Measurements from ENCODE around the gene KLHDC9.

Gene KLHDC9

DNA sequence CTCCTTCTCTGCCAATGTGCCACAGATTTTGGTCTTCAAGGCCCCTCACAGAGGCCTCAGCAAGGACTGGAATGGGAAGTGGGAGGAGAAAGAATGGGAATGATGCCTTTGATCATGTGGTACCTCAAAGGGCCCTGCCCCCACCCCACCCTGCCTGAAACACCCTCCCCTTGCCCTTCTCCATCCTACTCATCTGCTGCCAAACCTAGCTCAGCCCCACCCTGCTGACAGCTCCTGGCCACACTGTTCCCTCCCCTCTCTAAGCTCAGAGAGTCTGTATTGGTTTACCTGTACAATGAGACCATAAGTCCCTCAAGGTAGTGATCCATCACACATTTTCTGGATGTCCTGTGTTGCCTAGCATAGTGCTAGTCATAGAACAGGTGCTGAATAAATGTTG, 21.8 kb upstream of the KLHDC9 start:
- no peak for DNase-seq (ENCODE audit: low read depth in 2 of 2)

DNA sequence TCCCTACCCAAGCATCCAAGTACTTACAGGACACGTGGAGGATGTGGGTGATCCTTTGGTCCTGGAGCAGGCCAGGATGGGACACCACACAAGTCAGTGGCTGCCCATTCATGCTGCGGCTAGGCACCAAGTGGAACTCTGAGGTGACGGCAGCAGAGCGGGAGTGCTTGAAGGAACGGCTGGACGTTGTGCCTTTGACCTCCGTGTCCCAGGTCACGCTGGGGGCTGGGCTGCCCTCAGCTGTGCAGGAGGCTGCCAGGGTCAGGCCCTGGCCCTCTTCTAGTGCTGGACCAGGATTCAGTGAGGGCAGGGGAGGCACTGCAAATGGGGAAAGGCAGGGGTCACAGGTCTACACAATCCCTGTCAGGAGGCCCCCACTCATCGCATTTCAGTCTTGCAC, 20.7 kb upstream of the KLHDC9 start:
- no peak for DNase-seq (ENCODE audit: low read depth in 2 of 2)

DNA sequence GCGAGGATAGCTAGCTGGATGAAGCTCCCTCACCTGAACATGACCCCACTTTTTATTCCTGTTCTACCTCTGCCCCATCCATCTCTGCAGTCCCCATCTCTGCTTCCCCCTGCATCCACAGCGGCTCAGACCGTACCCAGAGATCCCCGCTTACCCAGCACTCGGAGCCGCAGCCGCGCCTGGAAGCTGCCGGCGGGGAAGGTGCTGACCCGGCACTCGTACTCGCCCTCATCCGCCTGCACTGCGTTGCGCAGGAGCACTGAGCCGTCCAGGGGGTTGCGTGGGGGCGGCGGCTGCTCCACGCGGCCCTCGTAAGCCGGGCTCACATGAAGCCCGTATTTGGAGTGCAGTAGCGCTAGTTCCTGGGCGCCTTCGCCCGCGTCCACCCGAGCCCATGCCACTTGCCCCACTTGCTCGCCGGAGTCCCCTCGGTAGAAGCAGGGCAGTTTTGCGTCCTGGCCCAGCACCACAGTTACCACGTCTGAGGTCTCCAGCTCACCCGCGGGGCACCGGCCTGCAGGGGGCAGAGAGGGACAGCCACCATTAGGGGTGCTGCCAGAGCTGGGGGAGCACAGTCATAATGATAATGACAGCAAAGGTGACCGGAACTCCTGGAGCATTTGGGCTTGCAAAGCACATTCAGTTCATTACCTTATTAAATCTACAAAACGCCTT, 18.6 kb upstream of the KLHDC9 start:
- DNase-seq (ENCODE audit: low read depth in 2 of 2), result no peak

GRCh38 chr1:161080441-161081405, 17.4 kb upstream of the KLHDC9 start:
- DNase-seq (ENCODE audit: low read depth in 2 of 2), result no peak

- DNase-seq (ENCODE audit: low read depth in 2 of 2), result no peak
Observed at GRCh38 chr1:161081519-161081918, 16.6 kb upstream of the KLHDC9 start.

- no peak for DNase-seq (ENCODE audit: low read depth in 2 of 2)
Observed at GRCh38 chr1:161082483-161082882, 15.7 kb upstream of the KLHDC9 start.

DNA sequence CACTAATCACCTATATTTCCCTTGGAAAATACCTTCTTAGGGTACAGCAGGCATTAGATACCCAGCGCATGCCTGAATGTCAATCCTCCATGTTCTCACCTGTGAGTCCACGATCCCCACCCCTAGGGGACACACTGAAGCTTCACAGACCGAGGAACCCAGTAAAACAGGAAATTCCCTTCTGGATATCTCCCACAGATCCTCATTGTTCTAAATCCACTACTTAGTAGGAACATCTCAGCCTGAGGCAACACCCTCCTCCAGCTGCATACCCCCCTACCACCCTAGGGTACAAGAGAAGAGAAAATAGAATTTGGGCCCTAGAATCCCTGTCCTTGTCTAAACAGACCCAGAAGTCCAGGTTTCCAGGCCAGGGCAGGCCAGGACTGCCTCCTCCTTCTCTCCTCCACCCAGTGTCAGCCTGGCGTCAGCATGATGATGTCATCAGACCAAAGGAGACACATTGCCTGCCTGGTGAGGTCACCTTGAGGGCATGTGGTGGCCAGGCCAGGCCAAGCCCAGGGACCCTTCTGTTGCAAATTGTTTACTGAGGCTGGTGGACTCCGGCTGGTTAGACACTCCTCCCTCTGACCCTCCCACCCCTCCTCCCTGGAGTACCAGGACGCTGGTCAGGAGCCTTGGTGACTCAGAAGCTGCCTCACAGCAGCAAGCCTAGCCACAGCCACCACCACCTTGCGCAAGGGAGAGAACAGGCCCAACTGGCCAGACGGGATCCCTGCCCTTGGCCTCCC, 15.0 kb upstream of the KLHDC9 start:
- no peak for DNase-seq (ENCODE audit: low read depth in 2 of 2)

- DNase-seq (ENCODE audit: low read depth in 2 of 2), result no peak
Observed at GRCh38 chr1:161083748-161084596, 14.2 kb upstream of the KLHDC9 start.

- DNase-seq (ENCODE audit: low read depth in 2 of 2), result no peak
Observed at GRCh38 chr1:161084597-161084988, 13.6 kb upstream of the KLHDC9 start.

DNA sequence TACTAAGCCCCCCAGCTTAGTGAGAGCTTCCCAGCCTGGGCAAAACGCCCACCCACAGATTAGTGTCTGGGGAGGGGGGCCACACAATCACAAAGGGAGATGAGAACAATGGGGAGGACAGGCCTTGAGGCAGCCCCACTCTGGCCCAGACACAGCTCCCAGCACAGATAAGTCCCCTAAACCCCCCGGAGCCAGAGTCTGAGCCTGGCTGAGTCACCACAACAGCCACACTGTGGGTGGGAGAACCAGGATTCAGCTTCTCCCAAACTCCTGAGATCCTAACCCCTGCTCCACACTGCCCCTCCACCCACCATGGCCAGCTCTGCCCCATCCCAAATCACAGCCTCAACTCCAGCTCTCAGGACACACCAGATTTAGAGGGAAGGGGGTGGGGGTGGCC, 13.0 kb upstream of the KLHDC9 start:
- DNase-seq (ENCODE audit: low read depth in 2 of 2), result no peak

DNA sequence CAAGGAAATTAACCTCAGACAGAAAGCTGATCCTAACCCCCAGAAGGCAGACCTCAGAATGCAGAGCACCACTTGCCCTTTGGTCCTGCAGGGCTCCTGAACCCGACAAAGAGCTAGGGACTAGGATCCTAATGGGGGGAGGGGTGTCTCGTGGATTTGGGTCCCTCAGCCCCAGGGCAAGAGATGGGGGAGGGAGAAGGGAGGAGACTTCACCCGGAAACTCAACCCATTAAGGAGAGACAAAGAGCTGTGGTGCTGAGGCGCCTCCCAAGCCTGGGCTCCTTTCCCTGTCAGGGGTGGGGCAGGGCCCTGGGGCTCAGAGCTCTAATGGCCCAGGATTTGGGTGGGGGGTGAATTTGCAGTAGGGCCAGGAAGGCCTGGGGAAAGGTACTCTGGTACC, 11.7 kb upstream of the KLHDC9 start:
- no peak for DNase-seq (ENCODE audit: low read depth in 2 of 2)

DNA sequence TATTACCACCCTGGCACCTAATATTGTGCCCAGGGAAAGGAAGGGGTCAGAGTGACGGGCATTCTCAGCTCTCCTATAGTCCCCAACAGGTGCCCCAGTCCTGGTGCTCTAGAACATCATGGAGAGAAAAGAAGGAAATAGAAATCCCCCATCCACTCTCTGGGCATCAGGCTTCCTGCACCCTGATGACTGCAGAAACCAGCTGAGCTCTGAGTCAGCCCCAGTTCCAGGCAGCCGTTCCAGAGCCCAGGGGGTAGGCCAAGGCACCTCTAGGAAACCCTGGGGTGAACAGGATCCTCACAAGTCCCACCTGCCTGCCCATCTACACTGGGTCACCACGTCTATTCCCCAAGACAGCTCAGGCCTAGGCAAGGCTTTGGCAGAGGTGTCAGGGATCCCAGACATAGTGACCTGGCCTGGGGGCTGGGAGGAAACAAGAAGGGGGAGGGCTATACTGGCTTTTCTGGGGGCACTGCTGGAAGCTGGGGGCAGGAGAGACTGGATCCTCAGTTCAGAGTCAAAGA, 9.5 kb upstream of the KLHDC9 start:
- no peak for DNase-seq (ENCODE audit: low read depth in 2 of 2)

GRCh38 chr1:161089251-161089924, 8.8 kb upstream of the KLHDC9 start, which contains the start of gene NECTIN4:
NECTIN4 (minus strand) TSS chr1:161089558; CDS start chr1:161089296, 262 bp downstream.
- DNase-seq (ENCODE audit: low read depth in 2 of 2), result no peak

DNA sequence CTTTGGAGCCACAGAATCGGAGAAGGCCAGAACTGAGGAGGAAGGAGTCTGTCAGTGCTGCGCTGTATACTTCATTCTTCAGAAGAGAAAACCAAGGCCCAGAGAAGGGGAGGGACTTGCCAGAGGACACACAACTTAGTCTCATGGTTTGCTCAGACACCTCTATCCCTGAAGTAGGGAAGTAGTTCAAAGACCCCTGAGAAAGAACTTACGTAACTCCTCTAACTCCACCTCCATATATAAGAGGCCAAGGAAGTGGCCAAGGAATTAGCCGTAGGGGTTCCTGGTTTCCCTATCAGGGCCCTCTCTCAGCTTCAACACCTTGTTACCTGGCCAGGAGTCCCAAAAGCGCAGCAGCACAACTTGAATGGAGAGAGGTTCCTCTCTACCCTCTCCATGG, 8.2 kb upstream of the KLHDC9 start:
- DNase-seq (ENCODE audit: low read depth in 2 of 2), result no peak

- no peak for DNase-seq (ENCODE audit: low read depth in 2 of 2)
Observed at GRCh38 chr1:161090617-161091016, 7.5 kb upstream of the KLHDC9 start.

GRCh38 chr1:161091093-161091492, 7.1 kb upstream of the KLHDC9 start:
- no peak for DNase-seq (ENCODE audit: low read depth in 2 of 2)

DNA sequence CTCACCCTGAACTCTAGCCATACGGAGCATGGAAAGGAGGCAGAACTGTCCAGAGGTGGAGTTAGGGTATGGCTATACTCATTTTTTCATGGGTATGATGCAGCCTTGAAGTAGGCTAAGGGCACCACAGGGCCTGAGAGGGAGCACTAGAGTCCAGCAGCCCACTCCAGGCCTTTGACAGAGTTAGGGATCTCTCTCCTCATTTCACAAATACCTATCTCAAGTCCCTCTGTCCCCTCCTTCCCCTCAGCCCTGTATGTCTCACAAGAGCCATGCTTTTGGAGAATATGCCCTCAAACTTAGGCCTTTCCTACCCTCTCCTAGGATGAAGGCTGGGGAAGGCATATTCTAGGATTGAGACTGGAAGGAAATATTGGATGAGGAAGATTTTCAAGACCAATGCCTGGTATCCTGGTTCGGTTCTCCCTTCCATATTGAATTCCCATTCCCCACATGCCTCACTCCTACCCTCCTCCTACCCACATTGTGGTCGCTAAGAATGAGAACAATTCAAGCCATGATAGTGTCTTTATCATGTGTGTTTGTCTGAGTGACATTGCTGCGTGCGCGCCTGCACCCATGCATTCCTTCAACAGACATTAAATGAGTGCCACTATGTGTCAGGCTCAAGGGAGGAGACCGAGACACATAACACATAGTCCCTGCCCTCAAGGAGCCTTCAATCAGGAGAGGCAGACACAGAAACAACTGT, 6.2 kb upstream of the KLHDC9 start:
- DNase-seq (ENCODE audit: low read depth in 2 of 2), result no peak

- DNase-seq (ENCODE audit: low read depth in 2 of 2), result no peak
Observed at GRCh38 chr1:161092621-161093028, 5.5 kb upstream of the KLHDC9 start.

DNA sequence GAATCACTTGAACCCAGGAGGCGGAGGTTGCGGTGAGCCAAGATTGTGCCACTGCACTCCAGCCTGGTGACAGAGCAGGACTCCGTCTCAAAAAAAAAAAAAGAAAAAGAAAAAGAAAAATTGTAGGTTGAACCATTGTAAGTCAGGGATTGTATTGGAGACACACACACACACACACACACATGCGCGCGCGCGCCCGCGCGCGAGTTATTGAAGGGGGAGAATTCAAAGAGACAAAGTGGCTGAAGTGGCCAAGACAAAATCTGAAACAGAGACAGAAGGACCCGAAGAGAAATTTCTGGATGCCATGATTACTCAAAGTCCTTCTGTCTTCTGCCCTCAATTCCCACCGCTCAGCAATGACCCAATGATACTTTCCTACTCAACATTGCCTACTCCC, 3.7 kb upstream of the KLHDC9 start:
- no peak for DNase-seq (ENCODE audit: low read depth in 2 of 2)

- DNase-seq (ENCODE audit: low read depth in 2 of 2), result no peak
Observed at GRCh38 chr1:161095230-161095629, 2.9 kb upstream of the KLHDC9 start.
